ENCODE measurements around the gene PDE6B.
"Not testable (repeated sequence)": the region's sequence is repeated elsewhere in the genome, so short reads cannot be mapped to it uniquely, and the experiment has no call there.

PDE6B gene

GRCh38 chr4:669806-670559 lies 44.6 kb downstream of the PDE6B start:
- DNase-seq (ENCODE audit: low read depth), result not testable (repeated sequence)

- no peak for DNase-seq (ENCODE audit: low read depth)
These were observed 46.4 kb downstream of the PDE6B start for GRCh38 chr4:671769-672168.

GRCh38 chr4:673349-674091 lies 48.1 kb downstream of the PDE6B start:
- DNase-seq (ENCODE audit: low read depth), result no peak

GRCh38 chr4:674172-675035 lies 49.0 kb downstream of the PDE6B start, which contains the start of the genes ATP5ME and MYL5:
Gene ATP5ME (minus strand): TSS chr4:674276. CDS start chr4:674247, 29 bp downstream.
Gene MYL5 (plus strand): TSS chr4:674542. CDS start chr4:678027, 3,485 bp downstream.
- peak; percentile 97 for DNase-seq (ENCODE audit: low read depth)

- DNase-seq (ENCODE audit: low read depth), result no peak
These were observed 49.9 kb downstream of the PDE6B start for GRCh38 chr4:675036-675882.

- no peak for DNase-seq (ENCODE audit: low read depth)
These were observed 50.9 kb downstream of the PDE6B start for GRCh38 chr4:675980-676870.

GRCh38 chr4:676871-677235 lies 51.5 kb downstream of the PDE6B start:
- no peak for DNase-seq (ENCODE audit: low read depth)

GRCh38 chr4:677431-678293 lies 52.3 kb downstream of the PDE6B start:
- peak; percentile 31 for DNase-seq (ENCODE audit: low read depth)

GRCh38 chr4:678331-679103 lies 53.1 kb downstream of the PDE6B start:
- no peak for DNase-seq (ENCODE audit: low read depth)

- DNase-seq (ENCODE audit: low read depth), result no peak
These were observed 53.7 kb downstream of the PDE6B start for GRCh38 chr4:679104-679481.

GRCh38 chr4:679629-680028 lies 54.3 kb downstream of the PDE6B start:
- no peak for DNase-seq (ENCODE audit: low read depth)

- DNase-seq (ENCODE audit: low read depth), result no peak
These were observed 54.7 kb downstream of the PDE6B start for GRCh38 chr4:680091-680490.

- DNase-seq (ENCODE audit: low read depth), result no peak
These were observed 55.2 kb downstream of the PDE6B start for GRCh38 chr4:680551-680927.

GRCh38 chr4:680928-681645 lies 55.7 kb downstream of the PDE6B start:
- no peak for DNase-seq (ENCODE audit: low read depth)

GRCh38 chr4:681736-682451 lies 56.5 kb downstream of the PDE6B start:
- no peak for DNase-seq (ENCODE audit: low read depth)

GRCh38 chr4:682490-683172 lies 57.3 kb downstream of the PDE6B start:
- DNase-seq (ENCODE audit: low read depth), result no peak
